K562 (cell line): ENCODE measurements around the gene XPO4. TPM values are rescaled to one million over a fixed set of nuclear protein-coding genes. Genes with fewer than 3 reads are reported as not detected.

Source experiments
- ATAC-seq: fragments of 200-7000 bp; cut with Tn5 transposase; 3 replicates; pipeline ENCODE4 v1.9.1; 2020; ENCODE audit warnings: moderate library complexity
- BruUV-seq: library from RNA; stranded (reverse); fragments of 400-500 nt; replicated peaks from 2 replicates; lab custom pipeline; 2021; lab: Mats Ljungman, UMichigan
- CTCF ChIA-PET: fragments of 300-600 bp; formaldehyde crosslinking; extraction: SDS; loops from one replicate; lab custom pipeline; 2021; ENCODE audit warnings: low intra/inter-chr PET ratio; lab: Yijun Ruan, JAX
- POLR2A ChIA-PET: fragments of 300-600, 350-650 bp; sonication (Branson Sonifier 250); formaldehyde crosslinking; extraction: SDS; loops from one replicate; lab custom pipeline; 2021; ENCODE audit warnings: antibody characterized with exemption, inconsistent platforms; lab: Yijun Ruan, JAX
- DNase-seq, 4 experiments: peaks; one replicate each; pipeline versions ENCODE4 v3.0.0 to v3.0.0-alpha.2; 2011 to 2018; ENCODE audit warnings: low spot score in 3 of 4, mixed read lengths in 3 of 4; ENCODE audit errors: extremely low read depth in 1 of 4
- FAIRE-seq: peaks from 2 replicates; lab custom pipeline; 2011; peaks lifted over from hg19 to GRCh38; lab: Jason Lieb, UNC
- H2AFZ ChIP-seq: 2 replicates; pipeline ENCODE4 v1.6.0; 2011; ENCODE audit warnings: low read depth, low read length, control low read depth, inconsistent platforms
- H3K27ac ChIP-seq: fragments of 200-600 bp; 3 replicates; pipeline ENCODE4 v1.8.0; 2011; ENCODE audit warnings: low read depth, mild to moderate bottlenecking, control low read depth, inconsistent platforms, low read length, moderate library complexity, mixed read lengths; ENCODE audit errors: extremely low read depth
- H3K27me3 ChIP-seq, 2 experiments: fragments of 300-600 bp in 1 of 2; 2 replicates in 1 of 2; 3 replicates in 1 of 2; pipeline versions ENCODE4 v1.6.0 to v1.8.0; 2011; ENCODE audit warnings: inconsistent platforms in 2 of 2, low read length in 2 of 2, mild to moderate bottlenecking in 1 of 2, mixed read lengths in 1 of 2, moderate library complexity in 1 of 2; ENCODE audit not compliant: control insufficient read depth in 2 of 2, insufficient read depth in 2 of 2
- H3K36me3 ChIP-seq: fragments of 300-600 bp; 3 replicates; pipeline ENCODE4 v1.8.0; 2011; ENCODE audit warnings: mild to moderate bottlenecking, low read length, inconsistent platforms; ENCODE audit not compliant: control insufficient read depth, insufficient read depth
- H3K4me1 ChIP-seq, 2 experiments: fragments of 200-600 bp in 1 of 2; replicated peaks in 1 of 2; 2 replicates in 1 of 2; 3 replicates in 1 of 2; pipeline versions ENCODE4 v1.5.1 to v1.8.0; 2011; ENCODE audit warnings: inconsistent platforms in 2 of 2, low read length in 2 of 2, mild to moderate bottlenecking in 1 of 2, mixed read lengths in 1 of 2, moderate library complexity in 1 of 2; ENCODE audit not compliant: control insufficient read depth in 2 of 2, insufficient read depth in 2 of 2
- H3K4me2 ChIP-seq: 2 replicates; pipeline ENCODE4 v1.6.1; 2011; ENCODE audit warnings: low read length, control low read depth, inconsistent platforms, mixed read lengths; ENCODE audit not compliant: insufficient read depth
- H3K4me3 ChIP-seq: fragments of 200-600 bp; sonication (generic), shearing (Covaris generic); 2 replicates; pipeline ENCODE4 v1.5.1; 2016; ENCODE audit warnings: control low read depth, inconsistent platforms
- H3K79me2 ChIP-seq: fragments of 200-600 bp; 3 replicates; pipeline ENCODE4 v1.8.0; 2011; ENCODE audit warnings: low read length, inconsistent platforms; ENCODE audit not compliant: control insufficient read depth, insufficient read depth
- H3K9ac ChIP-seq, 2 experiments: 2 replicates each; pipeline versions ENCODE4 v1.6.0 to v1.6.1; 2011; ENCODE audit warnings: low read depth in 2 of 2, low read length in 2 of 2, control low read depth in 1 of 2, inconsistent platforms in 1 of 2, mild to moderate bottlenecking in 1 of 2, mixed read lengths in 1 of 2; ENCODE audit not compliant: insufficient read depth in 1 of 2
- H3K9me1 ChIP-seq: one replicate; pipeline ENCODE4 v1.6.0; 2011; ENCODE audit warnings: inconsistent platforms, mild to moderate bottlenecking, low read length, moderate library complexity; ENCODE audit not compliant: control insufficient read depth, insufficient read depth
- H3K9me3 ChIP-seq: replicated peaks from 2 replicates; pipeline ENCODE4 v1.5.1; 2011; ENCODE audit warnings: low read depth, low read length, inconsistent platforms; ENCODE audit not compliant: control insufficient read depth, insufficient read depth
- H4K20me1 ChIP-seq: replicated peaks from 2 replicates; pipeline ENCODE4 v1.6.1; 2011; ENCODE audit warnings: low read length, inconsistent platforms, mixed read lengths; ENCODE audit not compliant: control insufficient read depth, insufficient read depth
- AFF4 ChIP-seq: sonication (generic); formaldehyde crosslinking; IDR thresholded peaks from 2 replicates; pipeline ENCODE4 v1.8.0; 2023; ENCODE audit warnings: mild to moderate bottlenecking, missing genetic modification reagents
- DLX4 ChIP-seq: fragments of 250-450 bp; sonication (Bioruptor Pico); IDR thresholded peaks from 2 replicates; pipeline ENCODE4 v1.6.1; 2021; ENCODE audit warnings: mild to moderate bottlenecking
- E2F1 ChIP-seq: sonication (generic); formaldehyde crosslinking; IDR thresholded peaks from 2 replicates; pipeline ENCODE4 v1.8.1; 2023; ENCODE audit warnings: mild to moderate bottlenecking, missing genetic modification reagents, moderate library complexity
- HDGF ChIP-seq: fragments of 450-650 bp; IDR thresholded peaks from 2 replicates; pipeline ENCODE4 v1.6.1; 2016
- HNRNPLL ChIP-seq: fragments of 200-400 bp; formaldehyde crosslinking; IDR thresholded peaks from 2 replicates; pipeline ENCODE4 v1.6.1; 2017; ENCODE audit warnings: low read length, low read depth, mild to moderate bottlenecking; ENCODE audit not compliant: poor library complexity, severe bottlenecking
- KAT7 ChIP-seq: sonication (generic); formaldehyde crosslinking; IDR thresholded peaks from 2 replicates; pipeline ENCODE4 v1.8.0; 2022; ENCODE audit warnings: missing genetic modification reagents, mild to moderate bottlenecking, borderline replicate concordance
- MEIS2 ChIP-seq: fragments of 450-650 bp; IDR thresholded peaks from 2 replicates; pipeline ENCODE4 v1.6.1; 2014; ENCODE audit warnings: mild to moderate bottlenecking; ENCODE audit not compliant: partially characterized antibody
- POLR2H ChIP-seq: IDR thresholded peaks from 2 replicates; pipeline ENCODE4 v1.6.1; 2016; ENCODE audit warnings: missing genetic modification characterization, low read depth, mild to moderate bottlenecking, control low read depth, missing compliant biosample characterization, moderate library complexity
- RFX7 ChIP-seq: fragments of 250-450 bp; sonication (Bioruptor Pico); IDR thresholded peaks from 2 replicates; pipeline ENCODE4 v1.5.1; 2021; ENCODE audit warnings: mild to moderate bottlenecking
- SMARCC2 ChIP-seq: fragments of 450-650 bp; IDR thresholded peaks from 2 replicates; pipeline ENCODE4 v1.6.1; 2017; ENCODE audit warnings: antibody characterized with exemption, moderate library complexity, mild to moderate bottlenecking, low read depth
- ZC3H8 ChIP-seq: fragments of 450-650 bp; IDR thresholded peaks from 2 replicates; pipeline ENCODE4 v1.6.1; 2017
- WGBS: fragments of 100-300 bp; shearing (Covaris generic); methylation state at CpG from one replicate; pipeline ENCODE4 v1.1.6; 2016; ENCODE audit warnings: low coverage, mixed read lengths; ENCODE audit not compliant: insufficient coverage; ENCODE audit errors: missing lambda C conversion rate; 5-methylcytosine and 5-hydroxymethylcytosine counted together
- in situ Hi-C: fragments of 300-500 bp; cut with MboI; formaldehyde crosslinking; loops from 4 replicates; pipeline ENCODE4 v1.15.0; 2018; ENCODE audit warnings: inconsistent platforms, mixed read lengths
- intact Hi-C: fragments of 100-400 bp; cut with micrococcal nuclease; formaldehyde crosslinking; loops from 2 replicates; pipeline ENCODE4 v1.14.2; 2022
- polyA plus RNA-seq, 8 experiments: library from polyadenylated mRNA; depleted of rRNA in 4 of 8; stranded (reverse) in 5 of 8; unstranded in 3 of 8; fragments of >200 nt; fragmentation: Nextera tagmentation in 2 of 8; fragmentation: Illumina TruSeq in 1 of 8; extraction: Ambion mirVana in 2 of 8; extraction: Trizol in 1 of 8; gene quantifications; 2 replicates each; pipeline versions ENCODE4 v1.2.1 to v1.2.3, GENCODE V29; 2011 to 2014; ENCODE audit warnings: inconsistent platforms in 1 of 8, missing spikeins in 1 of 8
- total RNA-seq, 7 experiments: library from RNA; depleted of rRNA in 6 of 7; stranded (reverse); fragments of >200 nt in 6 of 7; fragmentation: Illumina TruSeq in 2 of 7; extraction: Trizol in 2 of 7; gene quantifications; 2 replicates each; pipeline versions ENCODE4 v1.2.1 to v1.2.3, GENCODE V29; 2011 to 2021; ENCODE audit warnings: low replicate concordance in 1 of 7

XPO4 gene
- total and polyA plus RNA-seq, 9 of the 15 experiments (the other 6 are each of a cell fraction or from before 2014, with no cell fraction given), result 5.5 to 25.1 (median 17.5) TPM

- CTCF ChIA-PET, result no interaction called here
- H3K27ac ChIP-seq, result no peak overlapping the region
- peaks cover 62% of the 10 kb centered on the region; the same call in 2 of the 3 replicates for H3K36me3 ChIP-seq
- BruUV-seq, result no TSS peak
- H3K9ac ChIP-seq, result no peak overlapping the region
- FAIRE-seq (no peak), DNase-seq (no peak), ATAC-seq (no peak)
- 91% methylated on average over 2 of the region's 2 CpGs for WGBS
- no peaks in the 10 kb centered on the region for H3K9me3 ChIP-seq
- TF ChIP-seq SMARCC2, result no peak
- TF ChIP-seq ZC3H8, result no peak
- TF ChIP-seq DLX4 (CRISPR knock-in tag), result no peak
- no peak for TF ChIP-seq KAT7 (CRISPR knock-in tag)
- no peak for TF ChIP-seq POLR2H (tag)
- TF ChIP-seq RFX7 (CRISPR knock-in tag), result no peak
- no peak for TF ChIP-seq HDGF
- TF ChIP-seq E2F1 (CRISPR knock-in tag), result no peak
- TF ChIP-seq AFF4, result no peak
- TF ChIP-seq HNRNPLL, result no peak
- TF ChIP-seq MEIS2, result no peak
- no peak overlapping the region for H3K4me2 ChIP-seq
- H3K27me3 ChIP-seq, result no peaks in the 10 kb centered on the region
- peaks cover 5% of the 10 kb centered on the region; the same call in 2 of the 3 replicates for H3K79me2 ChIP-seq
- H3K4me3 ChIP-seq, result no peak overlapping the region
- POLR2A ChIA-PET, result no interaction called here
- intact Hi-C loops (no loop called here), in situ Hi-C loops (no loop called here)
- H3K9me1 ChIP-seq, result no peaks in the 10 kb centered on the region
- H2AFZ ChIP-seq, result no peak overlapping the region
- no peaks in the 10 kb centered on the region for H4K20me1 ChIP-seq
- H3K4me1 ChIP-seq, result no peaks in the 10 kb centered on the region
These were observed 91.7 kb downstream of the XPO4 start for GRCh38 chr13:20810808-20811207.
